B cell (primary cell): ENCODE measurements around the gene FAM204A. TPM values are rescaled to one million over a fixed set of nuclear protein-coding genes. Genes with fewer than 3 reads are reported as not detected.

Source experiments
- ATAC-seq: fragments of 200-7000 bp; cut with Tn5 transposase; one replicate; pipeline ENCODE4 v1.10.0; 2021; ENCODE audit warnings: low read depth, mild to moderate bottlenecking, moderate number of reproducible peaks, moderate library complexity
- CTCF ChIA-PET: fragments of 350-600 bp; sonication (Branson Sonifier 250); formaldehyde crosslinking; loops from one replicate; lab custom pipeline; 2021; ENCODE audit warnings: antibody characterized with exemption, inconsistent platforms; lab: Charles Lee
- POLR2A ChIA-PET: fragments of 350-600 bp; sonication (Branson Sonifier 250); formaldehyde crosslinking; loops from one replicate; lab custom pipeline; 2021; ENCODE audit warnings: antibody characterized with exemption; lab: Charles Lee
- DNase-seq: peaks from one replicate; pipeline ENCODE4 v3.0.0; 2013
- H2AFZ ChIP-seq: 2 replicates; pipeline ENCODE4 v1.6.1; 2012; ENCODE audit warnings: mild to moderate bottlenecking, low read depth, low read length; ENCODE audit not compliant: insufficient read depth, poor library complexity, severe bottlenecking
- H3K27ac ChIP-seq, 2 donors: 1 replicate in 1 of 2; 2 replicates in 1 of 2; pipeline ENCODE4 v1.5.1; 2012 to 2013; ENCODE audit warnings: low read length in 2 of 2, mild to moderate bottlenecking in 2 of 2, moderate library complexity in 1 of 2
- H3K27me3 ChIP-seq, 4 experiments: fragments of 200-600 bp in 1 of 4; sonication (generic) in 1 of 4; replicated peaks in 1 of 4; 1 replicate in 2 of 4; 2 replicates in 2 of 4; pipeline versions ENCODE4 v1.6.1 to v1.7.0; 2013 to 2016; ENCODE audit warnings: low read length in 3 of 4, mild to moderate bottlenecking in 2 of 4, mixed read lengths in 1 of 4, moderate library complexity in 1 of 4; ENCODE audit not compliant: insufficient read depth in 4 of 4, control insufficient read depth in 3 of 4; ENCODE audit errors: control extremely low read depth in 1 of 4
- H3K36me3 ChIP-seq, 2 experiments: replicated peaks in 1 of 2; 1 replicate in 1 of 2; 2 replicates in 1 of 2; pipeline versions ENCODE4 v1.6.1 to v1.7.1; 2013; ENCODE audit warnings: low read length in 1 of 2; ENCODE audit not compliant: insufficient read depth in 2 of 2, control insufficient read depth in 1 of 2; ENCODE audit errors: control extremely low read depth in 1 of 2, extremely low read depth in 1 of 2
- H3K4me1 ChIP-seq, 2 donors: fragments of 200-600 bp in 1 of 2; sonication (generic) in 1 of 2; 1 replicate in 1 of 2; 2 replicates in 1 of 2; pipeline versions ENCODE4 v1.5.1 to v1.6.1; 2013 to 2017; ENCODE audit warnings: low read length in 2 of 2; ENCODE audit not compliant: control insufficient read depth in 2 of 2, insufficient read depth in 2 of 2
- H3K4me2 ChIP-seq: replicated peaks from 2 replicates; pipeline ENCODE3; 2012; ENCODE audit warnings: mild to moderate bottlenecking, low read depth, low read length; ENCODE audit not compliant: poor library complexity, severe bottlenecking
- H3K4me3 ChIP-seq, 5 experiments: fragments of 200-600 bp in 1 of 5; sonication (generic) in 1 of 5; 1 replicate in 3 of 5; 2 replicates in 2 of 5; pipeline versions ENCODE4 v1.5.1 to v1.7.0; 2011 to 2016; ENCODE audit warnings: low read length in 4 of 5, mild to moderate bottlenecking in 4 of 5, low read depth in 2 of 5, control low read depth in 1 of 5, moderate library complexity in 1 of 5; ENCODE audit not compliant: insufficient read depth in 1 of 5; ENCODE audit errors: control extremely low read depth in 1 of 5, extremely low read depth in 1 of 5
- H3K79me2 ChIP-seq: fragments of 200-600 bp; sonication (generic); one replicate; pipeline ENCODE4 v1.6.0; 2016; ENCODE audit warnings: low read length; ENCODE audit not compliant: control insufficient read depth, insufficient read depth
- H3K9ac ChIP-seq: fragments of 200-600 bp; sonication (generic); 2 replicates; pipeline ENCODE4 v1.6.1; 2017; ENCODE audit warnings: mild to moderate bottlenecking, low read length, moderate library complexity
- H3K9me3 ChIP-seq, 3 donors: one replicate each; pipeline versions ENCODE4 v1.6.1 to v1.7.1; 2013; ENCODE audit warnings: low read length in 2 of 3; ENCODE audit not compliant: control insufficient read depth in 2 of 3, insufficient read depth in 1 of 3; ENCODE audit errors: control extremely low read depth in 1 of 3
- H4K20me1 ChIP-seq: 2 replicates; pipeline ENCODE4 v1.6.0; 2012; ENCODE audit warnings: mild to moderate bottlenecking, low read length; ENCODE audit not compliant: insufficient read depth, control insufficient read depth, poor library complexity, severe bottlenecking
- H3K27ac Mint-ChIP-seq: one replicate; pipeline ENCODE4 v1.8.0; 2021; ENCODE audit warnings: mixed read lengths
- H3K27me3 Mint-ChIP-seq: one replicate; pipeline ENCODE4 v1.8.0; 2021; ENCODE audit warnings: mixed read lengths
- H3K4me1 Mint-ChIP-seq: one replicate; pipeline ENCODE4 v1.8.0; 2021; ENCODE audit warnings: mixed read lengths
- H3K4me3 Mint-ChIP-seq: one replicate; pipeline ENCODE4 v1.8.0; 2021; ENCODE audit warnings: mixed read lengths
- H3K9me3 Mint-ChIP-seq: one replicate; pipeline ENCODE4 v1.8.0; 2022; ENCODE audit warnings: mixed read lengths; ENCODE audit not compliant: insufficient read depth
- CTCF ChIP-seq: fragments of 200-600 bp; IDR thresholded peaks from one replicate; pipeline ENCODE4 v1.8.0; 2022; ENCODE audit warnings: antibody characterized with exemption, mild to moderate bottlenecking
- EZH2 ChIP-seq: IDR thresholded peaks from 2 replicates; pipeline ENCODE4 v1.6.1; 2012; ENCODE audit warnings: borderline replicate concordance, low read depth, mild to moderate bottlenecking, moderate library complexity, low read length; ENCODE audit not compliant: insufficient read depth, poor library complexity, severe bottlenecking
- WGBS: methylation state at CpG from one replicate; pipeline ENCODE4 v1.1.5; 2013; ENCODE audit warnings: missing lambda C conversion rate; ENCODE audit not compliant: insufficient coverage; 5-methylcytosine and 5-hydroxymethylcytosine counted together
- intact Hi-C: fragments of 100-400 bp; cut with micrococcal nuclease; formaldehyde crosslinking; loops from one replicate; pipeline ENCODE4 v1.10.0; 2022
- polyA plus RNA-seq: library from polyadenylated mRNA; depleted of rRNA; stranded (reverse); fragments of >200 nt; gene quantifications from 2 replicates; pipeline ENCODE4 v1.2.3, GENCODE V29; 2012
- total RNA-seq, 2 donors: library from RNA; stranded (reverse); fragments of 120-200 nt in 1 of 2; gene quantifications; 1 replicate in 1 of 2; 2 replicates in 1 of 2; pipeline versions ENCODE4 v1.2.3 to v1.2.4, GENCODE V29; 2013 to 2022

Gene FAM204A
- total and polyA plus RNA-seq, 2 donors (not counting 1 experiment from before 2014, with no cell fraction given) = 14.2 to 79.8 TPM

- WGBS = 44% methylated on average over 5 of the region's 7 CpGs
- intact Hi-C loops = no loop called here
- Histone ChIP-seq H3K79me2 (no peaks in the 10 kb centered on the region), H3K9ac (no peak overlapping the region), H3K4me2 (no peak overlapping the region), H2AFZ (no peak overlapping the region), H3K4me1 (no peaks in the 10 kb centered on the region), H3K27me3 (peaks cover 0 to 22% (median 5%) of the 10 kb centered on the region in 4 experiments), H3K4me3 (no peak overlapping the region), H4K20me1 (no peaks in the 10 kb centered on the region), H3K9me3 (no peaks in the 10 kb centered on the region), H3K36me3 (no peaks in the 10 kb centered on the region), H3K27ac (no peak overlapping the region)
- TF ChIP-seq EZH2 = no peak
- TF ChIP-seq CTCF = no peak
- POLR2A ChIA-PET = no interaction called here
- peaks cover 37% of the 10 kb centered on the region for H3K27me3 Mint-ChIP-seq
- H3K27ac Mint-ChIP-seq = no peak overlapping the region
- no peak for DNase-seq
- H3K4me3 Mint-ChIP-seq = no peak overlapping the region
- H3K9me3 Mint-ChIP-seq = no peaks in the 10 kb centered on the region
- ATAC-seq = no peak
- CTCF ChIA-PET = interaction anchor here (1.1 kb wide), 2 partner anchors 15 to 17 kb away, joined by 3 to 4 read pairs; no protein-coding TSS in a partner anchor
- no peaks in the 10 kb centered on the region for H3K4me1 Mint-ChIP-seq
Observed at GRCh38 chr10:118256825-118257570, 85.1 kb downstream of the FAM204A start.

- POLR2A ChIA-PET = no interaction called here
- no peak overlapping the region for H3K4me2 ChIP-seq
Observed at GRCh38 chr10:118256209-118256608, 85.9 kb downstream of the FAM204A start.

More at GRCh38 chr10:118256209-118256608, 85.9 kb downstream of the FAM204A start:
- Mint-ChIP-seq H3K9me3 (no peaks in the 10 kb centered on the region), H3K27ac (no peak overlapping the region), H3K4me3 (no peak overlapping the region), H3K27me3 (peaks cover 37% of the 10 kb centered on the region), H3K4me1 (no peaks in the 10 kb centered on the region)
- H3K36me3 ChIP-seq = no peaks in the 10 kb centered on the region
- no peaks in the 10 kb centered on the region for H3K4me1 ChIP-seq
- H3K27ac ChIP-seq = no peak overlapping the region
- intact Hi-C loops = no loop called here
- CTCF ChIA-PET = interaction anchor here (1.1 kb wide), 2 partner anchors 14 to 16 kb away, joined by 3 to 4 read pairs; no protein-coding TSS in a partner anchor
- TF ChIP-seq EZH2 (no peak), CTCF (no peak)
- WGBS = 56% methylated on average over 3 of the region's 5 CpGs
- H3K27me3 ChIP-seq = peaks cover 0 to 22% (median 5%) of the 10 kb centered on the region in 4 experiments
- H3K9ac ChIP-seq = no peak overlapping the region
- no peaks in the 10 kb centered on the region for H4K20me1 ChIP-seq
- H3K79me2 ChIP-seq = no peaks in the 10 kb centered on the region
- no peak overlapping the region for H3K4me3 ChIP-seq
- no peaks in the 10 kb centered on the region for H3K9me3 ChIP-seq
- DNase-seq = no peak
- no peak overlapping the region for H2AFZ ChIP-seq
- ATAC-seq = no peak
